Measurements from ENCODE around the gene THRAP3. TPM values are rescaled to one million over a fixed set of nuclear protein-coding genes. Genes with fewer than 3 reads are reported as not detected.

Gene THRAP3
- total RNA-seq, 2 experiments from 2014 or later = 149 to 182 TPM

Other genes starting within 250 kb of the THRAP3 start
- under 1 TPM in 1 of 2 experiments, not detected in 1; 0.16 TPM for gene TEKT2, start 140.3 kb upstream of the THRAP3 start, total RNA-seq
- gene ADPRS, start 135.6 kb upstream of the THRAP3 start, total RNA-seq = 10 to 100 TPM; 34.0 to 43.9 TPM
- gene COL8A2, start 99.2 kb upstream of the THRAP3 start, total RNA-seq = under 1 TPM; 0.05 TPM
- 10 to 100 TPM; 43.8 to 53.8 TPM for gene TRAPPC3, start 75.0 kb upstream of the THRAP3 start, total RNA-seq
- gene MAP7D1, start 68.3 kb upstream of the THRAP3 start, total RNA-seq = 100 to 1,000 TPM; 122 to 133 TPM
- 10 to 100 TPM; 26.2 to 33.0 TPM for gene SH3D21, start 81.9 kb downstream of the THRAP3 start, total RNA-seq
- gene EVA1B, start 99.2 kb downstream of the THRAP3 start, total RNA-seq = 1 to 10 TPM; 2.7 to 3.1 TPM
- gene STK40, start 161.5 kb downstream of the THRAP3 start, total RNA-seq = 10 to 100 TPM; 38.8 to 51.3 TPM
- gene LSM10, start 173.5 kb downstream of the THRAP3 start, total RNA-seq = 10 to 100 TPM; 40.6 to 44.0 TPM
- gene OSCP1, start 226.0 kb downstream of the THRAP3 start, total RNA-seq = 1 to 10 TPM; 2.2 to 2.8 TPM
- gene MRPS15, start 239.9 kb downstream of the THRAP3 start, total RNA-seq = 100 to 1,000 TPM; 123 to 169 TPM